Peyer's patch (tissue), 4 donors: ENCODE measurements around the gene CEP126. TPM values are rescaled to one million over a fixed set of nuclear protein-coding genes. Genes with fewer than 3 reads are reported as not detected.
"Not testable (repeated sequence)": the region's sequence is repeated elsewhere in the genome, so short reads cannot be mapped to it uniquely, and the experiment has no call there.

Source experiments
- DNase-seq, 3 donors: peaks; one replicate each; pipeline ENCODE4 v3.0.0-alpha.2; 2017 to 2019
- H3K27ac ChIP-seq, 4 donors: fragments of 200-600 bp; sonication (generic); one replicate each; pipeline ENCODE4 v1.5.1; 2016 to 2019
- H3K27me3 ChIP-seq, 2 donors: fragments of 200-600 bp; sonication (generic); one replicate each; pipeline ENCODE4 v1.5.1; 2019
- H3K36me3 ChIP-seq, 3 donors: fragments of 200-600 bp; sonication (generic); one replicate each; pipeline ENCODE4 v1.5.1; 2016 to 2019
- H3K4me1 ChIP-seq, 4 donors: fragments of 200-600 bp; sonication (generic); one replicate each; pipeline ENCODE4 v1.5.1; 2016 to 2019
- H3K4me3 ChIP-seq, 4 donors: fragments of 200-600 bp; sonication (generic); 1 replicate in 3 of 4; 2 replicates in 1 of 4; pipeline ENCODE4 v1.5.1; 2016 to 2019; ENCODE audit warnings: mild to moderate bottlenecking in 1 of 4
- H3K9me3 ChIP-seq, 4 donors: fragments of 200-600 bp; sonication (generic); one replicate each; pipeline ENCODE4 v1.5.1; 2016 to 2019; ENCODE audit warnings: mild to moderate bottlenecking in 1 of 4
- POLR2A ChIP-seq, 2 donors: fragments of 450-650 bp; IDR thresholded peaks; one replicate each; pipeline ENCODE4 v1.5.1; 2017; ENCODE audit warnings: antibody characterized with exemption in 2 of 2, mild to moderate bottlenecking in 2 of 2, moderate library complexity in 2 of 2
- total RNA-seq, 4 donors: library from RNA; depleted of rRNA; stranded (reverse); fragments of >200 nt; gene quantifications; one replicate each; pipeline ENCODE4 v1.1.0, GENCODE V29; 2016
- TF ChIP-seq, protein P1 (sequence below), 6 experiments: fragments of 450-650 bp in 4 of 6; fragments of 200-600 bp in 2 of 6; sonication (generic) in 1 of 6; IDR thresholded peaks; one replicate each; pipeline ENCODE4 v1.5.1; 2017 to 2019; ENCODE audit warnings: antibody characterized with exemption in 6 of 6, mild to moderate bottlenecking in 3 of 6, moderate library complexity in 1 of 6

CEP126 gene
- total RNA-seq, 4 donors from 2014 or later, result 2.0 to 12.4 (median 4.2) TPM

DNA sequence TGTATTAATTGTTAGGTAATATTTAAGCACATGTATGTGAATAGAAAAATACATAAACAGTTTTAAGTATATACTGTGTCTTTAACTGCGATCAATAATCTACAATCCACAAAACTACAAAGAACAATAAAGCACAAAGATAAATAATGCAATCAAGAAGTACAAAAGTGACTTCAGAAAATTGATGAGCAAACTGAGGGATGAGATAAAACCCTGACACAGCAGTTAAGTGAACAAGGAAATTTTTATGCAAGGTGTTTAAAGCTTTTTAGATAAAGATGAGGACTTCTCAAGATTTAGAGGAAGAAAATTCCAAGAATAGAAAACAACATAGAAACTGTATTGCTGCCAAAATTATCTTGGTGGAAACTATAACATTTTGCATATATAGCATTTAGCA, 60.0 kb downstream of the CEP126 start:
- no peaks in the 10 kb centered on the region for H3K4me1 ChIP-seq
- no peak overlapping the region for H3K4me3 ChIP-seq
- H3K27ac ChIP-seq, result no peak overlapping the region
- no peaks in the 10 kb centered on the region for H3K36me3 ChIP-seq
- H3K9me3 ChIP-seq, result no peaks in the 10 kb centered on the region
- no peaks in the 10 kb centered on the region for H3K27me3 ChIP-seq
- TF ChIP-seq POLR2A (IDR thresholded peaks at IDR 0.05), result no peak
- TF ChIP-seq, protein P1, sequence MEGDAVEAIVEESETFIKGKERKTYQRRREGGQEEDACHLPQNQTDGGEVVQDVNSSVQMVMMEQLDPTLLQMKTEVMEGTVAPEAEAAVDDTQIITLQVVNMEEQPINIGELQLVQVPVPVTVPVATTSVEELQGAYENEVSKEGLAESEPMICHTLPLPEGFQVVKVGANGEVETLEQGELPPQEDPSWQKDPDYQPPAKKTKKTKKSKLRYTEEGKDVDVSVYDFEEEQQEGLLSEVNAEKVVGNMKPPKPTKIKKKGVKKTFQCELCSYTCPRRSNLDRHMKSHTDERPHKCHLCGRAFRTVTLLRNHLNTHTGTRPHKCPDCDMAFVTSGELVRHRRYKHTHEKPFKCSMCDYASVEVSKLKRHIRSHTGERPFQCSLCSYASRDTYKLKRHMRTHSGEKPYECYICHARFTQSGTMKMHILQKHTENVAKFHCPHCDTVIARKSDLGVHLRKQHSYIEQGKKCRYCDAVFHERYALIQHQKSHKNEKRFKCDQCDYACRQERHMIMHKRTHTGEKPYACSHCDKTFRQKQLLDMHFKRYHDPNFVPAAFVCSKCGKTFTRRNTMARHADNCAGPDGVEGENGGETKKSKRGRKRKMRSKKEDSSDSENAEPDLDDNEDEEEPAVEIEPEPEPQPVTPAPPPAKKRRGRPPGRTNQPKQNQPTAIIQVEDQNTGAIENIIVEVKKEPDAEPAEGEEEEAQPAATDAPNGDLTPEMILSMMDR (IDR thresholded peaks at IDR 0.05), result no peak
- no peak for DNase-seq

DNA sequence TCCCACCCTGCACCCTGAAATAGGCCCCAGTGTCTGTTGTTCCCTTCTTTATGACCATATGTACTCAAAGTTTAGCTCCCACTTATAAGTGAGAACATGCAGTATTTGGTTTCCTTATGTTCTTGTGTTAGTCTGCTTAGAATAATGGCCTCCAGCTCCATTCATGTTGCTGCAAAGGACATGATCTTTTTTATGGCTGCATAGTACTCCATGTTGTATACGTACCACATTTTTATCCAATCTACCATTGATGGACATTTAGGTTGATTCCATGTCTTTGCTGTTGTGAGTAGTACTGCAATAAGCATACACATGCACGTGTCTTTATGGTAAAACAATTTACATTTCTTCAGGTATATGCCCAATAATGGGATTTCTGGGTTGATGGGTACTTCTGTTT, 60.9 kb downstream of the CEP126 start:
- DNase-seq, result no peak
- no peaks in the 10 kb centered on the region for H3K27me3 ChIP-seq
- H3K9me3 ChIP-seq, result no peaks in the 10 kb centered on the region
- no peak overlapping the region for H3K27ac ChIP-seq
- no peak overlapping the region for H3K4me3 ChIP-seq
- no peaks in the 10 kb centered on the region for H3K36me3 ChIP-seq
- H3K4me1 ChIP-seq, result no peaks in the 10 kb centered on the region
- TF ChIP-seq POLR2A (IDR thresholded peaks at IDR 0.05), result no peak
- TF ChIP-seq, protein P1 (IDR thresholded peaks at IDR 0.05), result no peak

DNA sequence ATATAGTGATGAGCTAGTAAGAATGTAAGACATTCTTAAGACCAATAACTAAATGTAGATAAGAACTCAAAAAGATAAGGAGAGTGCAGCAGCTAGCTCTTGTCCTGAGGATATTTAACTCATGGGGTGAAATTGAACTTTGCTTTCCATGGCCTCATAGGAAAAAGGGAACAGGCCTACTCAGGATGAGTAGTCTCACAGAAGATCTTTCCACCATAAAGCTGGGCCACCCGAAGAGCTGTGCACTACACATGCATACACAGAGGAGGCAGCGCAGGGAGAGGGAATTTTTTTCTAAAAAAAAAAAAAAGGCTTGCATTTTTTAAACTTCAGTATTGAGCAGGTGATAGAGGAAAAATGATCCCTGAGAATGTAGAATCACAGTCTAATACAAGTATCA, 72.6 kb downstream of the CEP126 start:
- Histone ChIP-seq H3K4me3 (no peak overlapping the region), H3K36me3 (no peaks in the 10 kb centered on the region), H3K9me3 (no peaks in the 10 kb centered on the region), H3K27me3 (no peaks in the 10 kb centered on the region), H3K27ac (no peak overlapping the region), H3K4me1 (no peaks in the 10 kb centered on the region)
- no peak for TF ChIP-seq POLR2A (IDR thresholded peaks at IDR 0.05)
- TF ChIP-seq, protein P1 (IDR thresholded peaks at IDR 0.05), result no peak
- no peak for DNase-seq

DNA sequence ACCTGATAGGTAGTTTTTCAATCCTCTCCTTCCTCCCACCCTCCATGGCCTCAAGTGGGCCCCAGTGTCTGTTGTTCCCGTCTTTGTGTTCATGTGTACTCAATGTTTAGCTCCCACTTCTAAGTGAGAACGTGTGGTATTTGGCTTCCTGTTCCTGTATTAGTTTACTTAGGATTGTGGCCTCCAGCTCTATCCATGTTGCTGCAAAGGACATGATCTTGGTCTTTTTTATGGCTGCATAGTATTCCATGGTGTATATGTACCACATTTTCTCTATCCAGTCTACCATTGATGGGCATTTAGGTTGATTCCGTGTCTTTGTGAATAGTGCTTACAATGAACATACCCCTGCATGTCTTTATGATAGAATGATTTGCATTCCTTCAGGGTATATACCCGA, 78.4 kb downstream of the CEP126 start:
- Histone ChIP-seq H3K27me3 (no peaks in the 10 kb centered on the region), H3K4me1 (no peaks in the 10 kb centered on the region), H3K9me3 (no peaks in the 10 kb centered on the region), H3K4me3 (no peak overlapping the region), H3K36me3 (no peaks in the 10 kb centered on the region), H3K27ac (no peak overlapping the region)
- no peak for DNase-seq
- TF ChIP-seq POLR2A (IDR thresholded peaks at IDR 0.05), result no peak
- TF ChIP-seq, protein P1 (IDR thresholded peaks at IDR 0.05), result no peak

DNA sequence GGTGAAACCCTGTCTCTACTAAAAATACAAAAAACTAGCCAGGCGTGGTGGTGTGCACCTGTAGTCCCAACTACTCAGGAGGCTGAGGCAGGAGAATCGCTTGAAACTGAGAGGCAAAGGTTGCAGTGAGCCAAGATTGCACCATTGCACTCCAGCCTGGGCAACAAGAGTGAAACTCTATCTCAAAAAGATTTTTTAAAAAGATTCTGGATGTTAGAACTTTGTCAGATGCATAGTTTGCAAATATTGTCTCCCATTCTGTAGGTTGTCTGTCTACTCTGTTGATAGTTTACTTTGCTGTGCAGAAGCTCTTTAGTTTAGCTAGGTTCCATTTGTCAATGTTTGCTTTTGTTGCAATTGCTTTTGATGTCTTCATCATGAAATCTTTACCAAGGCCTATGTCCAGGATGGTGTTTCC, 79.3 kb downstream of the CEP126 start:
- not testable (repeated sequence) for H3K4me1 ChIP-seq, DNase-seq, H3K9me3 ChIP-seq, H3K27ac ChIP-seq, H3K4me3 ChIP-seq, H3K36me3 ChIP-seq, H3K27me3 ChIP-seq

DNA sequence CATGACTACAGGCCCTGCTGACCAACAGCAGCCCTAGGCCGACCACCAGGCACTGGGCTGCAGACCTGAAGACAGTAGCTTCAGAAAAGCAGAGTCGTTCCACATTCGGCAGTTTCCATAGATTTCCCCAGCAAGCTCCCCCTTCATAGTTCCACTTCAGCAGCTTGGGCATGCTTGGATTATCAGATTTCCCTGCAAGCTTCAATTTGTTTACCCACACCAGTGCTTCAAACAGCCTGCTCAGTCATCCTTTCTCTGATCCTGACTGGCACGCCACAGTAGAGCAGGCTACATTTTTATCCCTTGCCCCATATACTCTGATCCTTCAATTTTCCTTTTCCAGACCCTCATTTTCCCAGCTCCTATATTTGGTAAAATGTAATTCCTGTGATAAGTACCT, 81.3 kb downstream of the CEP126 start:
- Histone ChIP-seq H3K4me3 (no peak overlapping the region), H3K27me3 (no peaks in the 10 kb centered on the region), H3K27ac (no peak overlapping the region), H3K4me1 (no peaks in the 10 kb centered on the region), H3K36me3 (no peaks in the 10 kb centered on the region), H3K9me3 (no peaks in the 10 kb centered on the region)
- TF ChIP-seq, protein P1 (IDR thresholded peaks at IDR 0.05), result no peak
- DNase-seq, result no peak
